GM12872 (cell line): ENCODE measurements around the gene SLC6A8.

Source experiments
- TF ChIP-seq, protein P1 (sequence below): IDR thresholded peaks from 3 replicates; pipeline ENCODE4 v1.5.1; 2011; ENCODE audit warnings: low read depth, mild to moderate bottlenecking, low read length, moderate library complexity; ENCODE audit not compliant: insufficient read depth

Gene SLC6A8

DNA sequence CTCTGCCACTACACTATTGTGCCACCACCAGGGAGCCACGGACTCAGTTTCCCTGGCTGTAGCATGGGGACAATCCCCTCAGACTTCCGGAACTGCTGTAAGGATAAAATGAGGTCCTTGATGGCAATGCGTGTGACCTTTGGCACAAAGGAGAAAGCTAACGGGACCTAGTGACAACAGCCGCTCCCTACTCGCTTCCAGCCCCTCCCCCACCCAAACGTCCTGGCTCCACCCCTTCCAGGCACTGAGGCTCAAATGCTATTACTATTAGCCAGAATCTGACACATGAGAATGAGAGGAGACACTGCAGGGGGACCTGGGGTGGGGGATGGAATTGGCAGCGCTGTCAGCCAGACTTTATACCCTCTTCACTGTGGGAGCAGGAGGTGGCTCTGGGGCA is 46.1 kb upstream of the SLC6A8 start:
- TF ChIP-seq, protein P1, sequence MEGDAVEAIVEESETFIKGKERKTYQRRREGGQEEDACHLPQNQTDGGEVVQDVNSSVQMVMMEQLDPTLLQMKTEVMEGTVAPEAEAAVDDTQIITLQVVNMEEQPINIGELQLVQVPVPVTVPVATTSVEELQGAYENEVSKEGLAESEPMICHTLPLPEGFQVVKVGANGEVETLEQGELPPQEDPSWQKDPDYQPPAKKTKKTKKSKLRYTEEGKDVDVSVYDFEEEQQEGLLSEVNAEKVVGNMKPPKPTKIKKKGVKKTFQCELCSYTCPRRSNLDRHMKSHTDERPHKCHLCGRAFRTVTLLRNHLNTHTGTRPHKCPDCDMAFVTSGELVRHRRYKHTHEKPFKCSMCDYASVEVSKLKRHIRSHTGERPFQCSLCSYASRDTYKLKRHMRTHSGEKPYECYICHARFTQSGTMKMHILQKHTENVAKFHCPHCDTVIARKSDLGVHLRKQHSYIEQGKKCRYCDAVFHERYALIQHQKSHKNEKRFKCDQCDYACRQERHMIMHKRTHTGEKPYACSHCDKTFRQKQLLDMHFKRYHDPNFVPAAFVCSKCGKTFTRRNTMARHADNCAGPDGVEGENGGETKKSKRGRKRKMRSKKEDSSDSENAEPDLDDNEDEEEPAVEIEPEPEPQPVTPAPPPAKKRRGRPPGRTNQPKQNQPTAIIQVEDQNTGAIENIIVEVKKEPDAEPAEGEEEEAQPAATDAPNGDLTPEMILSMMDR = no peak

DNA sequence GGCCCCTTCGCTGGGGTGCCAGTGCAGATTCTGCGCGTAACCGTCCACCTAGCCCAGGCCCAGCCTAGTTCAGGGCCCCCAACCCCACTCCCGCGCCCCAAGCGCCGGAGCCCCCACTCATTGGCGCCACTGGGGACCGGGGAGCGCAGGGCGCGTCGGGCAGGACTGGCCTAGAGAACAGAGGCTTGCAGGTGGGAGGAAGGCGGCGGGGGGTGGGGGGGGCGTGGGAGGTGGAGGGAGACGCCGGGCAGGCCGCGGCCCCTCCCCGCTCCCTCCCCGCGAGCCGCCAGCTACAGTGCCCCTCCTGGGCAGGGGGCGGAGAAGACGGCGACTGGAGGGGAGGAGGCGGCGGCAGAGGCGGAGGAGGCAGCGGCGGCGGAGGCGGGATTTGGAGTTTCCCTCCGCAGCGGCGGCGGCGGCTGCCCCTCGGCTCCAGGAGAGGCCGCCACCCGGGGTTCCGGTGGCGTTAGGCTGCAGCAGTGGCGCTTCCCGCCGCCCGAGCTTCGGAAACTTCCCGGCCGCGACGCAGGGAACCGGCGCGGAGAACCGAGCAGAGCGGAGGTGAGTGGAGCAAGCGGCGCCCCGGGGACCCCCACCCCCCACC is 45.6 kb upstream of the SLC6A8 start:
- TF ChIP-seq, protein P1 = no peak

DNA sequence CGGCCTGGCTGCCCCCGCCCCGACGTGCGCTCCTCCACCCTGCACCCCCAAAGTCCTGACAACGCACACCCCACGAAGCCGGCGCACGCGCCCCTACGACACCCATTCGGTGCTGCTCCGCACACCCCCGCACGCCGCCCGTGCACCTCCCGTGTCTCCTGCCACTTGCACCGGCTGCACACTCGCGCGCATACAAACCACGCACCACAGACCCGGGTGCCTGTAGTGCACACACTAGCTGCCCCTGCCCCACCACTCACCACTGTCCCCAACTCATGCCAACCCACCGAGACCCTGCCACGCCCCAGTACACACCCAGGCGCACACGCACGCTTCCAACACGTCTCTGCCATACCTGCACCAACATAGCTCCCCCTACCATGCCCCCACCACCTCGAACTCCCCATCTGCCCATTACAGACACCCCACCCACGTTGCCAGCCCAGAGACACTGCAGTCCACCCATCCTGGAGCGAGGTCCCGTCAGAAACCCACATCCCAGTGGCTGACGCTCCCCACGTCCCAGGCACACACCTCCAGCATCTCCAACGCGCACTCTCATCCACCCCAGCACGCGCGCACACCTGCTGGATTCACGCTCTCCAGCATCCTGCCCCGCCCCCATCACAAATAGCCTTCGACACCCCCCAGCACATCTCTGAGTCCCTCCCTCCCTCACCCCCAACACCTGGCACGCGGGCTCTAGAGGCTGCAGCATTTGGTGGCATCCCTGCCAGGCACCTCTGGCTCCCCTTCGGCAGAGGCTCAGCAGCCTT is 44.9 kb upstream of the SLC6A8 start:
- TF ChIP-seq, protein P1 = no peak

DNA sequence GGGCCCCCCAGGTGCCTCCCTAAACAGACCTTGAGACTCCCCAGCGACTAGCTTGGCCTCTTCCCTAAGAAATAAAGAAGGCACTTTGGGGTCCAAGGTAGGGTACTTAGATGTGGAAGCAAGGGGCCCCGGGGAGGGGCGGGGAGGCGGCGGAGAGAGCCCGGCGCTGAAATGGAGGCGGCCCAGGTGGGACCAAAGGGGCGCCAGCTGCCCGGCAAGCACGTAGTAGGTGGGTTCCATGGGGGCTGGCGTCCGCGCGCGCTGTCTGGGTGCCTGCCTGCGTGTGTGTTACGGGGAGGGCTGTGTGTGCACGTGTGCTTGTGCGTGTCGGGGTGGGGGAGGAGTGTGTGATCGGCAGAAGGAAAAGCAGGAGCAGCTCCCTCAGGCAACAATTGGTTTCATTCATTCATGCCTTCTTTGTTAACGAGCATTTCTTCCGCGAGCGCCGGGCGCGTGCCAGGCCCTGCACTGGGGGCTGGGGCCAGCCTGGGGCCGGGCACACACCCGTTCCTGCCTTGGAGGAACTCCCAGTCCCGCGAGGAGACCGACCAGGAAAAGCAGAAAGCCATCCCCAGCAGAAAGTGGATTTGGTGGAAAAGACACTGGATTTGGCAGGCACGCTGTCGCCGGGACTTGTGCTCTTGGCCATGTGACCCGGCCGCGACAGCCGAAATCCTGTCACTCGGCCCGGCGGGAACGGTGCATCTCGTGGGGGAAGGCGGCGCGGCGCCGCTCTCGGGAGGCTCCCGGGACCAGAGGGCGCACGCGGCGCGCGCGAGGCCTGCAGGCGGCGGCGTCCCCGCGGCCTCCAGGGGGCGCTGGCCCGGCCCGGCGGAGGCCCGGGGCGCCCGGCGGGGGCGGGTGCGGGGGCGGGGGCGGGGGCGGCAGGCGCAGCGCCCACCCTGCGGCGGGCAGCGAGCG is 44.0 kb upstream of the SLC6A8 start:
- TF ChIP-seq, protein P1 = no peak

DNA sequence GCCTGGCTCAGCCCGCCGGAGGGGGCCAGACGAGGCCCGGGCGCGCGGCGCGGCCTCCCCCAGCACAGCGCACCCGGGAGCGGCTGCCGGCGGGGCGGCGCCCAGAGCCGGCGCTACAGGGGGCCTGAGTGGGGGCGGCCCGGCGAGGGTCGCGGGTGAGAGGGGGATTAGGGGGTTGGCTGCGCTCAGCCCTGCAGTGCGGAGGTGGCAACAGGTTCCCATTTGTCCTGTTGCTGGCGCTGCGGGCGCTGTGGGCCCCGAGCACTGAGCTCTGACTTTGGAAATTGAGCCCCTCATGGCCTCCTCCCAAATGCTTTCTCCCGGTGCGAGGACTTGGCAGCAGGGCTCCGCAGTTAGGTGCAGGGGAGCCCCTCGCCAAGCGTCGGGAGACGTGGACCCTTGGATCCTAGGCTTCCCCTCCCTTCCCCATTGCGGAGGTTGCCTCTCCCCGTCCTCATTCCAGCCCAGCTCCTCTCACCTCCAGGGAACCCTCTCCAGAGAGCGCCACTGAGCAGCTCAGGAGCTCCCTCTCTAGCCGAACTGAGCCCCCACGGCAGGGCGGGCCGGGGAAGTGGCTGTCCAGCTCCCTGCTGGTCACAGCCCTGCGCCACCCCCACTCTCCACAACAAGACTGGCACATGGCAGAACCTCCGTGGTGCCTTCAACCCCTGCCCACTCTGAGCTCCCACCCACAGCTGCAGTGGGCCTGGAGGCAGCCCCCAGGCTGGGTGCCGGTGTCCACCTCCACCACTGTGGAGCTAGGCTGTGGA is 43.2 kb upstream of the SLC6A8 start:
- TF ChIP-seq, protein P1 = no peak

DNA sequence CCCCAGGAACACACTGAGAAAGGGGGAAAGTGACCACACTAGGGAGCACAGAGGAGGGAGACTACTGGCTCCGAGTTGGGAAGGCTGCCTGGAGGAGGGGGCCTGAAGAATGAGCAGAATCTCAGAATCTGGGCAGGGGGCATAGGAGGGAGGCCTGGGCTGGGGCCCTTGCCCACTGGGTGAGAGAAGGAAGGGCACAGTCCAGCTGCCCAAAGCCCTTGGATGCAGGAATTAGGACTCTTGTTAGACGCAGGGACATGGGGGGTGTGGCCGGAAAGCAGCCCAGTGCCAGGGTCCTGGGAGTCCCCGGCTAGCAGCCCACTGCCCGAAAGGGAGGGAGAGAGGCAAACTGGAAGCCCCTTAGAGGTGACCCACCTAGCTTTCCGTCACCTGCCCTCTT is 42.6 kb upstream of the SLC6A8 start:
- TF ChIP-seq, protein P1 = no peak
